ENCODE data around the gene DRG2.

The DRG2 gene

DNA sequence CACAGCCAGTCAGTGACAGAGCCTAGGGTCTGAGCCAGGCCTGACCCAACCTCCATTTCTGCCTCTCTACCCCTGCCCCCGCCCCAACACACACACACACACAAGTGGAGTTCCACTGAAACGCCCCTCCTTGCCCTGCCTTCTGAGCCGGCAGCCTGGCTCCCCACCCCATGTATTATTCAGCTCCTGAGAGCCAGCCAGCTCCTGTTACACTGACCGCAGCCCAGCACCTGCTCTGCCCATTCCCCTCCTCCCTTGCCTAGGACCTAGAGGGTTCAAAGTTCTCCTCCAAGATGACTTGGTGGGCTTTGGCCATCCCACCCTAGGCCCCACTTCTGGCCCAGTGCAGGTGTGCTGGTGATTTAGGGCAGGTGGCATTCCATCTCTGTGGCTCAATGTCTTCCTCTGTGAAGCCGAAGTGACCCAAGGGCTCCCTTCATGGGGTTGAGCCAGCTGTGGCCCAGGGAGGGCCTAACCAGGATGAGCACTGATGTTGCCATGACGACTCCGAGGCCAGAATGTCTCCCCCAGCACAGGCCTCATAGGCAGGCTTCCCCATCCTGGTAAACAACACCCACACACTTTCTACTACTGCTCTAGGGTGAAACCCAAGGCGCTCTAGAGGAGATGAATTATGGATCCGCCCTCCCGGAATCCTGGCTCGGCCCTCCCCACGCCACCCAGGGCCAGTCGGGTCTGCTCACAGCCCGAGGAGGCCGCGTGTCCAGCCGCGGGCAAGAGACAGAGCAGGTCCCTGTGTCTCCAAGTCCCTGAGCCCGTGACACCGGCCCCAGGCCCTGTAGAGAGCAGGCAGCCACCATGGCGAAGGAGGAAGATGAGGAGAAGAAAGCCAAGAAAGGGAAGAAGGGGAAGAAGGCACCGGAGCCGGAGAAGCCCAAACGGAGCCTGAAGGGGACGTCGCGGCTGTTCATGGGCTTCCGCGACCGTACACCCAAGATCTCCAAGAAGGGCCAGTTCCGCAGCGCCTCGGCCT, 30.5 kb downstream of the DRG2 start:
- no peak for DNase-seq

DNA sequence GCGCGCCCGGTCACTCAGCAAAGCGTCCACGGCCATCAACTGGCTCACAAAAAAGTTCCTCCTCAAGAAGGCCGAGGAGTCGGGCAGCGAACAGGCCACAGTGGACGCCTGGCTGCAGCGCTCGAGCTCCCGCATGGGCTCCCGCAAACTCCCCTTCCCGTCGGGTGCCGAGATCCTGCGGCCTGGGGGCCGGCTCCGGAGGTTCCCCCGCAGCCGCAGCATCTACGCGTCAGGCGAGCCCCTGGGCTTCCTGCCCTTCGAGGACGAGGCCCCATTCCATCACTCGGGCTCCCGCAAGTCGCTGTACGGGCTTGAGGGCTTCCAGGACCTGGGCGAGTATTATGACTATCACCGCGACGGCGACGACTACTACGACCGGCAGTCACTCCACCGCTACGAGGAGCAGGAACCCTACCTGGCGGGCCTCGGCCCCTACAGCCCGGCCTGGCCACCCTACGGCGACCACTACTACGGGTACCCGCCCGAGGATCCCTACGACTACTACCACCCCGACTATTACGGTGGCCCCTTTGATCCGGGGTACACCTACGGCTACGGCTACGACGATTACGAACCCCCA, 31.5 kb downstream of the DRG2 start:
- DNase-seq, result no peak

DNA sequence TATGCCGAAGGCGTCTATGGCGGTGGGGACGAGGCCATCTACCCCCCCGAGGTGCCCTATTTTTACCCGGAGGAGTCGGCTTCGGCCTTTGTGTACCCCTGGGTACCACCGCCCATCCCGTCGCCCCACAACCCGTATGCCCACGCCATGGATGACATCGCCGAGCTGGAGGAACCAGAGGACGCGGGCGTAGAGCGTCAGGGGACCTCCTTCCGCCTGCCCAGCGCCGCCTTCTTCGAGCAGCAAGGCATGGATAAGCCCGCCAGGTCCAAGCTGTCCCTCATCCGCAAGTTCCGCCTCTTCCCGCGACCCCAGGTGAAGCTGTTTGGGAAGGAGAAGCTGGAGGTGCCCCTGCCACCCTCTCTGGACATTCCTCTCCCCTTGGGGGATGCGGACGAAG, 32.2 kb downstream of the DRG2 start:
- DNase-seq, result no peak

DNA sequence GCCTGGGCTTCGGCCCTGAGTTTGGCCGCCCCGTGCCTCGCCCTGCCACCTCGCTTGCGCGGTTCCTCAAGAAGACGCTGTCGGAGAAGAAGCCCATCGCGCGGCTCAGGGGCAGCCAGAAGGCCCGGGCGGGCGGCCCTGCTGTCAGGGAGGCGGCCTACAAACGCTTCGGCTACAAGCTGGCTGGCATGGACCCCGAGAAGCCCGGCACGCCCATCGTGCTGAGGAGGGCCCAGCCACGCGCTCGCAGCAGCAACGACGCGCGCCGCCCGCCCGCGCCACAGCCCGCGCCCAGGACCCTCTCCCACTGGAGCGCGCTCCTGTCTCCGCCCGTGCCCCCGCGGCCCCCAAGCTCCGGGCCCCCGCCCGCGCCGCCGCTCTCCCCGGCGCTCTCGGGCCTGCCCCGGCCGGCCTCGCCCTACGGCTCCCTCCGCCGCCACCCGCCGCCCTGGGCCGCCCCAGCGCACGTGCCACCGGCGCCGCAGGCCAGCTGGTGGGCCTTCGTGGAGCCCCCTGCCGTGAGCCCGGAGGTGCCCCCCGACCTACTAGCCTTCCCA, 32.8 kb downstream of the DRG2 start:
- no peak for DNase-seq

DNA sequence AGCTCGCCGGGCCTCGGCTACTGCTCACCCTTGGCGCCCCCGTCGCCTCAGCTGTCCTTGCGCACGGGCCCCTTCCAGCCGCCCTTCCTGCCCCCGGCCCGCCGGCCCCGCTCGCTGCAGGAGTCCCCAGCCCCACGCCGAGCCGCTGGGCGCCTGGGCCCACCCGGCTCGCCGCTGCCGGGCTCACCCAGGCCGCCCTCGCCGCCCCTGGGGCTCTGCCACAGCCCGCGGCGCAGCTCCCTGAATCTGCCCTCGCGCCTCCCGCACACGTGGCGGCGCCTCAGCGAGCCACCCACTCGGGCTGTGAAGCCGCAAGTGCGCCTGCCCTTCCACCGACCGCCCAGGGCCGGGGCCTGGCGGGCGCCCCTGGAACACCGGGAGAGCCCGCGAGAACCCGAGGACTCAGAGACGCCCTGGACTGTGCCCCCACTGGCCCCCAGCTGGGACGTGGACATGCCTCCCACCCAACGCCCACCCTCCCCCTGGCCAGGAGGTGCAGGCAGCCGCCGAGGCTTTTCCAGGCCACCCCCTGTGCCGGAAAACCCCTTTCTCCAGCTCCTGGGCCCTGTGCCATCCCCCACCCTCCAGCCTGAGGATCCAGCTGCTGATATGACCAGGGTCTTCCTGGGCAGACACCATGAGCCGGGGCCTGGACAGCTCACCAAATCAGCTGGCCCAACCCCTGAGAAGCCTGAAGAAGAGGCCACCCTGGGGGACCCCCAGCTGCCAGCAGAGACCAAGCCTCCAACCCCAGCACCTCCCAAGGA, 33.6 kb downstream of the DRG2 start:
- no peak for DNase-seq

DNA sequence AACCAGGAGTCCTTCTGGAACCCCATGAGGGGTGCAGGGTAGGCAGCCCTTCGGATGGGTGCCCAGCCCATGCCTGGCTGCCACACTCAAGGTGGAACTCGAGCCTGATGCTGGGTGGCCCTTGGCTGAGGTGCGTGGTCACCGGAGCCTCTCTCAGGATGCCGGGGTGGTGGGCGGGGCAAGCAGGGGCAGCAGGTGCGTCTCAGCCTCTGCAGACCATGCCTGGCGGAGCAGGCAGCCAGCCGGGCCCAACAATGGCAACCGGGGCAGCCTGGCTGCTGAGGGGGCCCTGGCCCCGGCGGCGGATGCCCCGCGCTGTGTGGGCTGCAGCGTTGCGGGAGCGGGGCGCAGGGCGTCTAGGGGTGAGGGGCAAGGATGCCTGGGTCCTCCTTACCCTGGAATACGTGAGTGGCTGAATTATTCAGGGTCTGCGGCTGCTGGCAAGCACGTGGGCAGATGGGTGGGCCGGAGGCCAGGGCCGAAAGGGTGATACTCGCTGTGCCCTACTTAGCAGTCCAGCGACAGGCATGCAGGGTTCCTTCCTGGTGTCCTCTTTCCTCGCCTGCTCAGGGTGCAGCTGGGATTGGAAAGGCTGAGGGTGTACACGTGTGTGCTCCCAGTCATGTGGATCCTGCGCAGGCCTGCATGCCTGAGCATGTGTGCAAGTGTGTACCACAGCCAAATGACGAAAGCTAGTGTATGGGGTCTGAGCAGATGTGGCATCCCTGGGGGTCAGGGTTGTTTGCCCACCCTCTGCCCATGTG, 35.4 kb downstream of the DRG2 start:
- no peak for DNase-seq

DNA sequence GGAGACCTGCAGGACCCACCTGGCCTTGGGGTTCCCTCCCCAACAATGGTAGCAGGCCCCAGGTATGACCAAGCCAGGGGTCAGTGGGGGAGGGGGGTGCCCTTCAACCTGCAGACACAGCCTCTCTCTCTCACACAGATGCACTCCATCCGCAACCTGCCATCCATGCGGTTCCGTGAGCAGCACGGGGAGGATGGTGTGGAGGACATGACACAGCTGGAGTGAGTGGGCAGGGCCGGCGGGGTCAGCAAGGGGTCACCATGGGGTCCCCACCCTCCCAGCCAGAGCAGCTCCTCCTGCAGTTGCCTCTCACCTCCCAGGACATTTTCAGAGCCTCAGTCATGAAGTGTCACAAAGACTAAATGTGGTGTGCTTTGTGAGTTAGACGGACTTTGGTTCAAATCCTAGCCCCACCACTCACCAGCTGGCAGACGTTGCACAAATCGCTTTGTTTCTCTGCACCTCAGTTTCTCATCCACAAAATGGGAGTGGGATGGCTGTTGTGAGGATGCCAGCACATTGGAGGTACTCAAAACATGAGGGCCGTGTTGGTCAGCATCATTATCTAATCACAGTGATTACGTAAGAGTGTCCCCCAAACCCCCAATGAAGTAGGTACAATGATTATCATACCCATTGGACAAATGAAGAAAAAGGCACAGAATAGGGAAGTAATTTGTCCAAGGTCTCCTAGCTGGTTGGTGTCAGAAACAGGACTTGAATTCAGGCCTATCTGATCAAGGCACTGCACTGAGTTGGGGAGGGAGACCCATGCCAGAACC, 36.8 kb downstream of the DRG2 start:
- no peak for DNase-seq

DNA sequence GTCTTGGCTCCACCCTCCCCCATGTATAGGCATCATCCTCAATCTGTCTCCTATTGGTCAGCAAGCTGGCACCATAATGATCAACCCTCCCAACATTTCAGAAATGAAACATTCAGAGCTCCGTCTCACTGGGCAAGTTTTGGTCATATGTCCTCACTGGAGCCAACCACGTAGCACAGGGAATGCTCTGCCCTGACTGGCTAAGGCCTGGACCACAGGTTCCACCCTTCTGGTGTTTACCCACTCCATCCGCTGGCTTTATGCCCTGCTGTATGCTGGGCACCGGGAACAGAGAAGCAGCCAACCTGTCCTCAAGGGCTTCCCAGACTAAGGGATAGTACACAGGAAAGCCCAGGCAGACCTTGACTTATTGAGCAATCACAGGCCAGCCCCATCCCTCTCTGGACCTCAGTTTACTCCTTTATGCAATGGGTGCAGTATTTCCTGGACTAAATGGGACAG, 41.3 kb downstream of the DRG2 start:
- DNase-seq, result no peak

DNA sequence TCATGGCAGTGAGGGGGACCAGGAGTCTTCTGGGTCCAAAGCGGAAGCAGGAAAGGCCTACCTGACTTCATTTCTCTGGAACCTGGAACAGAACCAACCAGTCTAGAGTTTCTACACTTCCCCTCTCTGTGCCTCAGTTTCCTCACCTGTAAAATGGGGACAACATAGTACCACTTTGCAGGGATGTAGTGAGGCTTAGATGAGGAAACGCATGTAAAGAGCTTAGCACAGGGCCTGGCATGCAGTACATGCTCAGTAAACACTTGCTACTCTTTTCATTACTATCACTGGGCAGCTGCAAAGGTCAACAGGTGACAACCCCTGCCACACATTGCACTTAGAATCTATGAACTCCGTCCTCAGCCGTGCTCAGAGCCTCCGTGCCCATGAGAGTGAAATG, 45.0 kb downstream of the DRG2 start:
- DNase-seq, result no peak

DNA sequence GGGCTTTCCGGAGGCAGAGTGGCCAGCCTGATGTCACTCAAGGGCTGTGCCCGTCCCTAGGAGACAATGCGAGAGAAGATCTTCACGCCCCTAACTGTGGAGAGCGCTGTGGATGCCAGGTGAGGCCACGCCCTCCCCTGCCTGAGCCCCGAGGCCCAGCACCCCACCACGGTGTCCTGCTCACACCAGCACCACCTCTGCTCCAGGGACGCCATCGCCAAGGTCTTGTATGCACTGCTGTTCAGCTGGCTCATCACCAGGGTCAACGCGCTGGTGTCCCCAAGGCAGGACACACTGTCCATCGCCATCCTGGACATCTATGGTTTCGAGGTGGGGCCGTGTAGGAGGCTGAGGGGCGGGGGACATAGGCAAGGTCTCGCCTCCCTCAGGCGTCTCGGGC, 48.6 kb downstream of the DRG2 start:
- no peak for DNase-seq

DNA sequence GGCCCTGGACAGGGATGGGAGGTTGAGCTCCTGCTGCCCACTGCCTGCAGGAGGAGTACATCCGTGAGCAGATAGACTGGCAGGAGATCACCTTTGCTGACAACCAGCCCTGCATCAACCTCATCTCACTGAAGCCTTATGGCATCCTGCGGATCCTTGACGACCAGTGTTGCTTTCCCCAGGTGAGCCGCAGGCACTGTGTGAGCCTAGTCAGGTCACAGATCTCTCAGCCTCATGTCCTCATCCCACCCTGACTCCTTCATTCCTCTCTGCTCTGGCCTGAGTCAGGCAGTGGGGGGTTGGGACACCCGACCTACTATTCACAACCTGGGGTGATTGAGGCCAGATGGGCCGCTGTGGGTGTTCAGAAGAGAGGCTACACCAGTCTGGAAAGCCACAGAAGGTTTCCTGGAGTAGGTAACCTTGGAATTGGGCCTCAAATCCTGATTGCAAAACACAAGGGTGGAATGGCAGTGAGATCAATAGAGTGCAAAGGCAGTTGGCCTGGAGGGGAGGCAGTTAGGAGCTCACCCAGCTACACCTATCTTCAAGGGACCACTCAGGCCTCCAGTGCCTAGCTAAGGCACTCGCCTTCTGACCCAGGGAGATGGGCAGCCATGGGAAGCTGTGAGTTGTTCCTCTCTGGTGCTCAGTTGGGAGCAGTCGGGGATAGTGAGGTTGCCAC, 50.5 kb downstream of the DRG2 start:
- DNase-seq, result no peak

DNA sequence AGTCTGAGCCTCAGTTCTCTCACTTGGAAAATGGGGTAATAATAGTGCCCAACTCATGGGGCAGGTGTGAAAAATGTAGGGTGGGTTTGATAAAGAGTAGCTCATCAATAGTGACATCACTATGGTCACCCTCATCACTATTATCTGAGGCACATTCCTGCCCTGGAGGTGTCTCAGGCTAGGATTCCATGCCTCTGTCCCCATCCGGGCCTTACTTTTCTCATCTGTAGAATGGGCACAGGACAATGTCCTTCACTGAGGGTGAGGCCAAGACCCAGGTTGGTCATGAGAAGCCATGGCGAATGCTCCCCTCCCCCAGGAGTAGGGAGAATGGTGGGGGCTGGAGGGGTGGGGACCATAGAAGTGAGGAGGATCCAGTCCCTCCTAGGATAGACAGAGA, 51.3 kb downstream of the DRG2 start:
- DNase-seq, result no peak

DNA sequence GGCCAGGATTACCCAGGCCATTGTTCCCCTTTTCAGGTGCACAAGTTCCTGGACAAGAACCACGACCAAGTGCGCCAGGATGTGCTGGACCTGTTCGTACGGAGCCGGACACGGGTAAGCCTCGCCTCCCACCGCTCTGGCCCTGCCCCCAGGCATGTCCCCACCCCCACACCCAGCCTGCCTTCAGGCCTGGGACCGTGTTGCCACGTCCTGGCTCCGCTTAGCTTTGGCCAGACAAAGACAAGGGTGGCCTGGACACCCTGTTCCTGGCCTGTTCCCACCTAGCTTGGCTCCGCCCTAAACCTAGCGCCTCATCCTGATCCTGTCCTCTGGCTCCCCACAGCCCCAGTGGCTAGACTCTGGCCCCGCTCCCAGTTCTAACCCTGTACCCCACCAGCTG, 51.8 kb downstream of the DRG2 start:
- no peak for DNase-seq

DNA sequence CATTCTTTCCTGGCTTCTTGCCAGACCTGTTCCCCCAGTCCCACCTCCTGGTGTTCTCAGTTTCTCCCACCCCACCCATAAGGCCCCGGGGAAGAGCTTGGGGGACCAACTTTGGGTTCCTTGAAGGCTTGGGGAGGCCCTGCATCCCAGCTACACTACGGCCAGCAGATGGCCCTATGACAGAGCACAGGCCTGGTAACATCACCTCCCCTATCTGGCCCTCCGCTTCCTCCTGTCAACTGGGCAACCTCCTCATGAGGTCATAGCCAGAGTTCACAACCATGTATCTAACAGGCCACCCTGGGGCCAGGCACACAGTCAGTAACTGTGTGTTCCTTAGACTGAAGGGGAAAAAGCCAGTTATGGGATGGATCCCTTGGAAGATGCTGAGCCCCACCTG, 52.2 kb downstream of the DRG2 start:
- no peak for DNase-seq

DNA sequence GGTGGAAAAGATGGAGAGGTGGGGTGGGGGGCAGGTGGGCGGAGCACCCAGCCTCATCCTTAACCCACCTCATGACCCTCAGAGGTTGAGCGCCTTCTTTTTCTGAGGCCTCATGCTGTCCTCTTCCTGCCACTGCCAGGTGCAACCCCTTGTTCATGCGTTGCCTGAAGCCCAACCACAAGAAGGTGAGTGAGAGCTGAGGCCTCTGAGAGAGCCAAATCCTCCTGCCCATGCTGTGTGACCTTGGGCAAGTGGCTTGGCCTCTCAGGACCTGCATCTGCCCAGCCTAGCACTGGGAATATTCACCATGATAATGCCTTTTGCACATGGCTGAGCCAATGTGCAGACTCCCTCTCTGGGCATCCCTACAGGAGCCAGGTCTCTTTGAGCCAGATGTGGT, 52.9 kb downstream of the DRG2 start:
- DNase-seq, result no peak

DNA sequence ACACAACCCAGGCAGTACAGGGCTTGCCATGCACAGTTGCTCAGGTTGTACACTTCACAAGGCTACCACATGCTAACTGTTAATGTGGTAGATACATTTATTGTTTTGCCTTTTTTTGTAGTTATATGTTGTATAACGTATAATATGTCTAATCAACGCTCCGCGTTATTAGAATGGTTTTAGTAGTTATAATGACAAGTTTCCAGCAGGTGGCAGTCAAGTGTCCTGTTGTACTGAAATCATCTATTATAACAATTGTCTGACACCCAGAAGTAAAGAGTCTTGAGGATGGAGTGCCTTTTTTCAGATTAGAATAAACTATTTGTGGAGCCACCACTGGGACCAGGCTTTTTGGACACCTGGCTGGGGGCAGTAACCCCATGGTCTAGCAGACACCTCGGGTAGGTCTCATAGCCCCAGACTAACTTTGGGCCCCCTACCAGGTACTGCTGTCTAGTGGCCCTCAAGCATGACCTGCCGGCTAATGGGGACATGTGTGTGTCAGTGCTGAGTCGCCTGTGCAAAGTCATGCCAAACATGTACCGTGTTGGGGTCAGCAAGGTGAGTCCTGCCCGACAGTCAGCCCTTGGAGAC, 53.6 kb downstream of the DRG2 start:
- peak; percentile 43 for DNase-seq

DNA sequence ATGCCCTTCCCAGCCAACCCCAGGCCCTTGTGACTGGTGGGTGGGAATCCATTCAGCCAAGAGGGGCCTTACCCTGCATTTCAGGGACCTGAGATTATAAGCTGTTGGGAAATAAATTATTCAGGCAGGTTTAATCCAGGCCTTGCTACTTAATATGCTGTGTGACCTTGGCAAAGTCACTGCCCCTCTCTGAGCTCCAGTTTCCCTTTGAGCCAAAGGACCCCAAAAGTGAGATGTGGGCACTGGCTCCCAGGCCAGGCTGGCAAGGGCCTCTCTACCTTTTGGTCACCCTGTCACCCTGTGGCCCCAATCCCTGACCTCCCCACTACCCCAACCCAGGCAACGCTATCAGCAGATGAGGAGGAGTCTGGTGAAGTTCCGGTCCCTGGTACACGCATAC, 54.7 kb downstream of the DRG2 start:
- no peak for DNase-seq

DNA sequence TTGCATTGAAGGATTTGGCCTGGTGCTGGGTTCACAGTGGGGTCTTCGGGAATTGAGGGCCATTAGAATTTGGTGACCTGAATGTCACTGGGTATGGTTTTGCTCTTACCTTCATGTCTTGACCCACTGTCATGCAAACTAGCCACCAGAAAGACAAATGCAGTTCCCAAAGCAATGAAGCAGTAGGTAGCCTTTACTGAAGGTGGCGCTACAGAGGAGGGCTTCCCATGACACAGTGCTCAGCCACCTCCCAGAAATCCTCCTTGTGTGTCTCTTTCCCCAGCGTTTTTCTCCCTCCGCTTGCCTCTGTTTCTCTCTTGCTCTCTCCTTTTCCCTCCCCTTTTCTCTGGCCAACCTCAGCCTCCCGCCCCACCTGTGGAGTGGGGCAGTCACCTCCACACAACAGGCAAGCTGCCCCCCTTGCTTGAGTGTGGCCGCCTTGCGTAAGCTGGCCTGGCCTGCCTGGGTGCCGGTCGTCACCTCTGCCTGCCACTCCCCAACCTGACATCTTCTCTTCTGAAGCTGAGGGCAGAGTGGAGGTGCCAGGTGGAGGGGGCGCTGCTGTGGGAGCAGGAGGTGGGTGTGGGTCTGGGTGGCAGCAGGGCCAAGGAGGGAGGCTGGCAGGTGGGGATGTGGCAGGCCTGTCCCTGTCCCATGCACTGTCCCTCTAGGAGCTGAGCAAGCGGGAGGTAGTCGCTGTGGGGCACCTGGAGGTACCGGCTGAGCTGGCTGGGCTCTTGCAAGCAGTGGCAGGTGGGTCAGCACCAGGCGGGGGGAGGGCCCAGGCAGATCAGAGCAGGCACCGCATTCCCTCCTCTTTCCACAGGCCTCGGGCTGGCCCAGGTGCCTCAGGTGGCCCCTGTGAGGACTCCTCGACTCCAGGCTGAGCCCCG, 55.5 kb downstream of the DRG2 start:
- DNase-seq, result no peak

DNA sequence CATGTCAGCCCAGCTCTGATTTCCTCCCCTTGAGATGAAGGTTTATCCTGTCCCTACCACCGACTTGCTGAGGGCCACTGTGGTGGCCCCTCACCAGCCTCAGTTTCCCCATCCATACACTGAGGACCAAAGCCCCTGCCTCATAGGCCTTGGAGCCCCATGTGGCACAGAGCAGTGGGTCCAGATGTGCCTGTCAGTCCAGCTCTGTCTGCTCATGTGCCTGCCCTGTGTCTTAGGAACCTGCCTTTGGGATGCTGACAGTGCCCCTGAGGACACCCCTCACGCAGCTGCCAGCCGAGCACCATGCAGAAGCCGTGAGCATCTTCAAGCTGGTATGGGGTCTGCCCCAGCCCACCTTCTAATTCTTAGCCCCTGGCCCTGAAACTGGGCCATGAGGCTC, 56.5 kb downstream of the DRG2 start:
- no peak for DNase-seq

DNA sequence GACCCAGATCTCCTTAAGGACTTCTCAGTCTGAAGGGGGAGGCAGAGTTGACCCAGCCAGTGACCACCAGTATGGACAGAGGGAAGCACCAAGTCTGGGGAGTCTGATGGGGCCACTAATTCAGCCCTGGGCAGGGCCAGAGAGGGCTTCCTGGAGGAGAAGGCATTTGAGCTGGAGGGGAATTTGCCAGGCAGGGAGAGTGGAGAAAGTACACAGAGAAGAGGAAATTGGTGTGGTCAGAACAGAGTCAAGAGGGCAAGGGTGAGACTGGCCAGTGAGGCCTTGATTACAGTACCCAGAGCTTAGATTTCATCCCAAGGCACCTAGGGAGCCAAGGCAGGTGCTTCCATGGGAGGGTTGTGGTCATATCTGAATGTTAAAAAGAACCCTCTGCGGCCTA, 57.1 kb downstream of the DRG2 start:
- no peak for DNase-seq

Data from activated gamma-delta T cell treated with Interleukin-2 at 50 U/mL for 16 hours (primary cell).